ENCODE measurements around the gene PLCH2. TPM values are rescaled to one million over a fixed set of nuclear protein-coding genes. Genes with fewer than 3 reads are reported as not detected.
A peak's percentile ranks its signal among the peaks of the same experiment; 100 is the strongest.

PLCH2 gene
- total and polyA plus RNA-seq, 10 of the 15 experiments (the other 5 are each of a cell fraction or from before 2014, with no cell fraction given) = 0.03 to 0.73 (median 0.24) TPM; not detected in 3

DNA sequence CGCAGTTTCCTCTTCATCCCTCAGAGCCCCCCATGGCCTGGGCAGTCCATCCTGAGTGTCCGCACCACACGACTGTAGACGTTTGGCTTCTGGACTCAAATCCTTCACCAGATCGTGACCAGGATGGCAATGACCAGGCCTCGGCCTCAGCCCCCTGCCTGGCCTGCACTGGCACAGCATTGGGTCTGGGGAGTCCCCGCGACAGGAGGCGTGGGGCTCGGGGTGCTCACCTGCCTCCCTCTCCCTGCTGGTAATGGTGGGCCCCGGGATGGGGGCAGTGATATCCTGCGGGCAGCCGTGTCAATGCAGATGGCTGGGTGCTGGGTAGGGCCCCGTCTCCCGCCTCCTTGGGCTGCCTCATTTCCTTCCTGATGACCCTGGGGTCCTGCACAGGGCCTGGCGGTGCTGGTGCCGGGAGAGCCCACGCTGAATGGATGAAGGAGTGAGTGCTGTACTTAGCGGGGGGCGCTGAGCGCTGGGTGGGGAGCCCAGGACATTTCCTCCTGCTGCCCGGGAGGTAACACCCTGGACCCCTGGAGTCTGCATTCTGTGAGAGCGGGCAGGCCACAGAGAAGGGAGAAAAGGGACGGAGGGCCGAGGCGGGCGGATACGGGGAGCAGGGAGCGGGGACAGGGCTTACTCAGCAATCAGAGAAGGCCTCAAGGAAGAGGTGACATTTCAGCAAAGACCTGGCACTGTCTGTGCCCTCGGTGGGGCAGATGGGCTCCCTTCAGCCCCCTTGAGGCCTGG lies 78.0 kb downstream of the PLCH2 start:
- 75% methylated on average over 29 of the region's 30 CpGs for WGBS (ENCODE audit: insufficient coverage, insufficient replicate concordance, low lambda C conversion rate, missing lambda C conversion rate)
- in situ Hi-C loops (cut with MboI) (no loop called here), intact Hi-C loops (cut with micrococcal nuclease; ENCODE audit: unreplicated experiment) (no loop called here)
- no peak overlapping the region for H2AFZ ChIP-seq (ENCODE audit: control insufficient read depth, low read depth, low read length)
- no peak for ATAC-seq
- peaks cover 37% of the 10 kb centered on the region for H3K4me1 ChIP-seq (ENCODE audit: control insufficient read depth, insufficient read depth, low read length)
- no peaks in the 10 kb centered on the region for H3K9me3 ChIP-seq (replicated peaks; ENCODE audit: control insufficient read depth, insufficient read depth, low read length)
- DNase-seq (ENCODE audit: low read depth, low spot score) = no peak
- peak overlapping the region; percentile 97; the same call in 1 of the 2 replicates for H3K4me2 ChIP-seq (ENCODE audit: control insufficient read depth, insufficient read depth)
- no peak overlapping the region for H3K9ac ChIP-seq (ENCODE audit: control insufficient read depth, insufficient read depth, low read length)
- no peaks in the 10 kb centered on the region for H3K27me3 ChIP-seq (replicated peaks in 1 of 2; ENCODE audit: control insufficient read depth in 2 of 2, insufficient read depth in 2 of 2, low read length in 1 of 2)
- RAD21 ChIA-PET (ENCODE audit: unreplicated experiment) = interaction anchor here (1.1 to 3.3 kb wide), 4 partner anchors 24 to 233 kb away, joined by 4 to 41 read pairs (median 27); partner anchors contain the start of gene PANK4
- BruUV-seq (replicated peaks) = no TSS peak
- peaks cover 0 to 2% of the 10 kb centered on the region in 2 experiments; a peak in 1 of 4 replicates for H3K36me3 ChIP-seq (ENCODE audit: control insufficient read depth in 2 of 2, insufficient read depth in 2 of 2, low read length in 1 of 2)
- no peaks in the 10 kb centered on the region for H4K20me1 ChIP-seq (ENCODE audit: control insufficient read depth, insufficient read depth)
- no peak for FAIRE-seq
- H3K27ac ChIP-seq (ENCODE audit: control insufficient read depth, insufficient read depth) = peak overlapping the region; percentile 99; the same call in 1 of the 2 replicates
- H3K79me2 ChIP-seq (ENCODE audit: control insufficient read depth, insufficient read depth, low read length) = peaks cover 35% of the 10 kb centered on the region
- CTCF ChIA-PET = interaction anchor here (0.7 to 3.2 kb wide), 4 partner anchors 24 to 233 kb away, joined by 3 to 18 read pairs (median 9); partner anchors contain the start of genes PANK4 and PEX10
- TF ChIP-seq GABPA (IDR thresholded peaks at IDR 0.05; ENCODE audit: low read depth) (no peak), NRF1 (conservative IDR thresholded peaks at IDR 0.05; ENCODE audit: low read depth, low read length) (no peak), NR2F1 (conservative IDR thresholded peaks at IDR 0.05) (no peak), POLR2AphosphoS5 (IDR thresholded peaks at IDR 0.05; ENCODE audit: low read length) (no peak)
- POLR2A ChIA-PET = interaction anchor here (3.3 to 5.5 kb wide), 2 partner anchors 24 to 30 kb away, joined by 60 to 61 read pairs; partner anchors contain the start of gene PRXL2B
- SMC1A ChIA-PET (ENCODE audit: uncharacterized antibody, unreplicated experiment) = interaction anchor here (0.6 to 4.7 kb wide), 3 partner anchors 23 to 107 kb away, joined by 3 to 39 read pairs (median 28); partner anchors contain the start of gene PRXL2B
- H3K4me3 ChIP-seq = no peak overlapping the region

All from GM12878 (cell line).